Lung (tissue), 12 donors: Measurements from ENCODE around the gene CCS. TPM values are rescaled to one million over a fixed set of nuclear protein-coding genes. Genes with fewer than 3 reads are reported as not detected.
A peak's percentile ranks its signal among the peaks of the same experiment; 100 is the strongest.

Experiments
- ATAC-seq: fragments of 200-7000 bp; cut with Tn5 transposase; one replicate; pipeline ENCODE4 v1.9.1; 2020; ENCODE audit warnings: moderate number of reproducible peaks; ENCODE audit not compliant: insufficient read depth, low FRiP score
- DNase-seq, 3 donors: peaks; one replicate each; pipeline ENCODE4 v3.0.0-alpha.2; 2013 to 2017
- H3K27ac ChIP-seq, 2 donors: one replicate each; pipeline ENCODE4 v1.5.1; 2013; ENCODE audit warnings: mild to moderate bottlenecking in 2 of 2, moderate library complexity in 2 of 2, control low read depth in 1 of 2, inconsistent platforms in 1 of 2, low read depth in 1 of 2, low read length in 1 of 2
- H3K27me3 ChIP-seq, 3 donors: one replicate each; pipeline ENCODE4 v1.5.1; 2013; ENCODE audit warnings: low read length in 2 of 3; ENCODE audit not compliant: control insufficient read depth in 3 of 3, insufficient read depth in 3 of 3
- H3K36me3 ChIP-seq, 4 donors: one replicate each; pipeline ENCODE4 v1.5.1; 2013; ENCODE audit warnings: low read length in 4 of 4, mild to moderate bottlenecking in 1 of 4, moderate library complexity in 1 of 4; ENCODE audit not compliant: control insufficient read depth in 4 of 4, insufficient read depth in 4 of 4
- H3K4me1 ChIP-seq, 5 donors: one replicate each; pipeline ENCODE4 v1.5.1; 2013; ENCODE audit warnings: low read length in 5 of 5, mild to moderate bottlenecking in 2 of 5, moderate library complexity in 1 of 5; ENCODE audit not compliant: control insufficient read depth in 5 of 5, insufficient read depth in 5 of 5
- H3K4me3 ChIP-seq: one replicate; pipeline ENCODE4 v1.5.1; 2013; ENCODE audit warnings: mild to moderate bottlenecking, control low read depth, moderate library complexity
- H3K9ac ChIP-seq, 2 donors: one replicate each; pipeline ENCODE4 v1.5.1; 2013; ENCODE audit warnings: low read length in 2 of 2, control low read depth in 1 of 2; ENCODE audit not compliant: insufficient read depth in 1 of 2
- H3K9me3 ChIP-seq, 4 donors: one replicate each; pipeline ENCODE4 v1.5.1; 2013; ENCODE audit warnings: low read length in 3 of 4, mild to moderate bottlenecking in 1 of 4, moderate library complexity in 1 of 4; ENCODE audit not compliant: control insufficient read depth in 4 of 4, insufficient read depth in 3 of 4
- WGBS, 2 donors: extraction: QIAGEN DNeasy Blood & Tissue Kit; methylation state at CpG; one replicate each; pipeline ENCODE4 v1.1.7; 2013; 5-methylcytosine and 5-hydroxymethylcytosine counted together
- polyA plus RNA-seq, 2 donors: library from polyadenylated mRNA; stranded (reverse); fragments of 200-250 nt; gene quantifications; one replicate each; pipeline ENCODE4 v1.2.1, GENCODE V29; 2013
- total RNA-seq, 2 donors: library from RNA; depleted of rRNA in 1 of 2; stranded (reverse); fragments of >200 nt in 1 of 2; gene quantifications; one replicate each; pipeline ENCODE4 v1.2.1, GENCODE V29; 2014 to 2021
- TF ChIP-seq, protein P1 (sequence below): IDR thresholded peaks from 2 replicates; pipeline ENCODE4 v1.5.1; 2012; ENCODE audit warnings: mild to moderate bottlenecking; ENCODE audit errors: control extremely low read depth, extremely low read depth
- donor health status: control.
- donor health status: control.
- donor health status: Bipolar disorder and iron deficiency.
- donor health status: healthy.
- donor health status: DM: yes; HTN: yes; CAD: no.

Gene CCS
- total and polyA plus RNA-seq, 4 donors, result 32.7 to 52.2 (median 36.2) TPM

GRCh38 chr11:66545701-66546367 is 47.2 kb upstream of the CCS start, which contains the start of gene ZDHHC24:
TSS of gene ZDHHC24 (minus strand) at chr11:66546048. CDS start at chr11:66546003, 45 bp downstream.
- TF ChIP-seq, protein P1, sequence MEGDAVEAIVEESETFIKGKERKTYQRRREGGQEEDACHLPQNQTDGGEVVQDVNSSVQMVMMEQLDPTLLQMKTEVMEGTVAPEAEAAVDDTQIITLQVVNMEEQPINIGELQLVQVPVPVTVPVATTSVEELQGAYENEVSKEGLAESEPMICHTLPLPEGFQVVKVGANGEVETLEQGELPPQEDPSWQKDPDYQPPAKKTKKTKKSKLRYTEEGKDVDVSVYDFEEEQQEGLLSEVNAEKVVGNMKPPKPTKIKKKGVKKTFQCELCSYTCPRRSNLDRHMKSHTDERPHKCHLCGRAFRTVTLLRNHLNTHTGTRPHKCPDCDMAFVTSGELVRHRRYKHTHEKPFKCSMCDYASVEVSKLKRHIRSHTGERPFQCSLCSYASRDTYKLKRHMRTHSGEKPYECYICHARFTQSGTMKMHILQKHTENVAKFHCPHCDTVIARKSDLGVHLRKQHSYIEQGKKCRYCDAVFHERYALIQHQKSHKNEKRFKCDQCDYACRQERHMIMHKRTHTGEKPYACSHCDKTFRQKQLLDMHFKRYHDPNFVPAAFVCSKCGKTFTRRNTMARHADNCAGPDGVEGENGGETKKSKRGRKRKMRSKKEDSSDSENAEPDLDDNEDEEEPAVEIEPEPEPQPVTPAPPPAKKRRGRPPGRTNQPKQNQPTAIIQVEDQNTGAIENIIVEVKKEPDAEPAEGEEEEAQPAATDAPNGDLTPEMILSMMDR, result no peak
- H3K4me1 ChIP-seq, result peaks cover 0 to 14% (median 7%) of the 10 kb centered on the region in 5 donors
- peak; percentile 97 for ATAC-seq
- H3K9ac ChIP-seq, result peak within 1 kb of the TSS; percentile 37 to 42
- peak; percentile 94 to 95 (median 94) for DNase-seq
- peak within 1 kb of the TSS; percentile 93 for H3K4me3 ChIP-seq
- 0% methylated on average over 69 to 71 of the region's 71 CpGs for WGBS, 2 donors
- H3K9me3 ChIP-seq, result no peaks in the 10 kb centered on the region
- peaks cover 0 to 13% (median 0%) of the 10 kb centered on the region in 4 donors for H3K36me3 ChIP-seq
- H3K27ac ChIP-seq, result peak within 1 kb of the TSS; percentile 68 to 87
- peaks cover 0 to 2% (median 0%) of the 10 kb centered on the region in 3 donors for H3K27me3 ChIP-seq

DNA sequence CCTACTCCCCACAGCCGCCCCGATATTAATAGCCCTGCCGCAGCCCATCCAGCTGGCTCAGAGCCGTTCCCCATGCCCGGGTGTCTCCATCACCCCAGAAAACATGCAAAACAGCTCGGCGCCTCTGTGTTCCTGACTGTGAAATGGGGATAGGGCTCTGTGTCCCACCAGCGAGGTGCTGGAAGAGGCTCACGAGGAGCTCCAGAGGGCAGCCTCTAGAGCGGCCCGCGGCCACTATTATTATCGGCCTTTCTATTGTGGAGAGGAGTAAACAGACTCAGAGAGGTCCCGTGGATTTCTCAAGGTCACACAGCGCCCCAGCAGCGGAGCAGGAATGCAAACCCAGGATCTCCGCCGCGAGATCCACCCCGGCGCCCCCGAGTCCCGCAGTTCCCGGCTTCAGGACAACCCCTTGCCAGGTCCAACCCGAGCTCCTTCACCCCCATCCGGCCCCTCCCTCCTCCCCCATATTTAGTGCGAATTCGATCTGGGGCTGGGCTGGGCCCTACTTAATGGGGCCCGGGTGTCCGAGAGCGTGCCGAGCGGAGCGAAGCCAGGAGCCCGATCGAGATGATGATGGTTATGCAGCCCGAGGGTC is 46.5 kb upstream of the CCS start, which contains the start of gene ACTN3:
Gene ACTN3 (plus strand): TSS at position 536 of the 598 bp plus-strand sequence. CDS start 35 bp downstream, at position 571.
- TF ChIP-seq, protein P1, result no peak
- 5 to 7% methylated on average over 37 of the region's 37 CpGs for WGBS, 2 donors
- H3K4me3 ChIP-seq, result peak within 1 kb of the TSS; percentile 93
- DNase-seq (peak in 2 of 3 donors; percentile 11 to 23), ATAC-seq (no peak)
- H3K27me3 ChIP-seq, result peaks cover 0 to 2% (median 0%) of the 10 kb centered on the region in 3 donors
- H3K4me1 ChIP-seq, result peaks cover 0 to 14% (median 7%) of the 10 kb centered on the region in 5 donors
- peaks cover 0 to 11% (median 0%) of the 10 kb centered on the region in 4 donors for H3K36me3 ChIP-seq
- peak within 1 kb of the TSS; percentile 68 to 87 for H3K27ac ChIP-seq
- H3K9me3 ChIP-seq, result no peaks in the 10 kb centered on the region
- peak within 1 kb of the TSS in 1 of 2 donors; percentile 37 for H3K9ac ChIP-seq

- Histone ChIP-seq H3K9ac (no peak overlapping the region), H3K4me1 (peaks cover 0 to 14% (median 7%) of the 10 kb centered on the region in 5 donors), H3K36me3 (peaks cover 0 to 7% (median 0%) of the 10 kb centered on the region in 4 donors), H3K4me3 (no peak overlapping the region), H3K27ac (no peak overlapping the region), H3K9me3 (no peaks in the 10 kb centered on the region), H3K27me3 (peaks cover 0 to 2% (median 0%) of the 10 kb centered on the region in 3 donors)
- WGBS, 2 donors, result 35 to 46% methylated on average over 18 of the region's 18 CpGs
- DNase-seq (no peak), ATAC-seq (no peak)
- TF ChIP-seq, protein P1, result no peak
Observed at GRCh38 chr11:66546966-66547661, 45.9 kb upstream of the CCS start.
